HepG2 (cell line): ENCODE measurements around the gene C1orf115. TPM values are rescaled to one million over a fixed set of nuclear protein-coding genes. Genes with fewer than 3 reads are reported as not detected.

ENCODE experiments used
- ATAC-seq: fragments of 200-7000 bp; cut with Tn5 transposase; 3 replicates; pipeline ENCODE4 v1.9.1; 2020; ENCODE audit warnings: mild to moderate bottlenecking, moderate library complexity
- BruUV-seq: library from RNA; stranded (reverse); fragments of 400-500 nt; replicated peaks from 2 replicates; lab custom pipeline; 2021; lab: Mats Ljungman, UMichigan
- CTCF ChIA-PET: fragments of 300-600 bp; formaldehyde crosslinking; extraction: SDS; loops from one replicate; lab custom pipeline; 2021; ENCODE audit warnings: low total read pairs, inconsistent platforms, low intra/inter-chr PET ratio; lab: Yijun Ruan, JAX
- POLR2A ChIA-PET: fragments of 350-600 bp; sonication (Branson Sonifier 250); formaldehyde crosslinking; loops from one replicate; lab custom pipeline; 2020; ENCODE audit warnings: antibody characterized with exemption, inconsistent platforms; lab: Yijun Ruan, JAX
- DNase-seq: peaks from one replicate; pipeline ENCODE4 v3.0.0-alpha.2; 2015; ENCODE audit warnings: low spot score
- FAIRE-seq: peaks from 3 replicates; lab custom pipeline; 2011; peaks lifted over from hg19 to GRCh38; lab: Jason Lieb, UNC
- H2AFZ ChIP-seq: one replicate; pipeline ENCODE4 v1.6.1; 2011; ENCODE audit warnings: low read length, inconsistent platforms
- H3K27ac ChIP-seq: fragments of 300-600 bp; 3 replicates; pipeline ENCODE4 v1.8.0; 2011; ENCODE audit warnings: mixed run types, mild to moderate bottlenecking, mixed read lengths, low read length, inconsistent platforms; ENCODE audit not compliant: insufficient read depth; ENCODE audit errors: extremely low read length
- H3K27me3 ChIP-seq, 2 experiments: fragments of 200-600 bp in 1 of 2; 2 replicates in 1 of 2; 3 replicates in 1 of 2; pipeline versions ENCODE4 v1.6.0 to v1.8.0; 2011; ENCODE audit warnings: low read length in 2 of 2, mild to moderate bottlenecking in 2 of 2, moderate library complexity in 2 of 2, inconsistent platforms in 1 of 2; ENCODE audit not compliant: insufficient read depth in 2 of 2, control insufficient read depth in 1 of 2
- H3K36me3 ChIP-seq, 2 experiments: fragments of 200-600 bp in 1 of 2; replicated peaks in 1 of 2; 2 replicates in 1 of 2; 3 replicates in 1 of 2; pipeline versions ENCODE4 v1.5.1 to v1.8.0; 2011; ENCODE audit warnings: low read length in 2 of 2, inconsistent platforms in 1 of 2; ENCODE audit not compliant: insufficient read depth in 2 of 2, control insufficient read depth in 1 of 2
- H3K4me1 ChIP-seq: 2 replicates; pipeline ENCODE4 v1.5.1; 2012; ENCODE audit warnings: low read length, inconsistent platforms; ENCODE audit not compliant: insufficient read depth
- H3K4me2 ChIP-seq: 2 replicates; pipeline ENCODE4 v1.6.0; 2011; ENCODE audit warnings: low read depth, low read length, inconsistent platforms
- H3K4me3 ChIP-seq, 3 experiments: fragments of 200-600 bp in 1 of 3; sonication (generic), shearing (Covaris generic) in 1 of 3; replicated peaks in 1 of 3; 2 replicates each; pipeline ENCODE4 v1.5.1; 2011 to 2016; ENCODE audit warnings: low read length in 3 of 3, inconsistent platforms in 2 of 3, low read depth in 2 of 3, mild to moderate bottlenecking in 2 of 3, control low read depth in 1 of 3, mixed read lengths in 1 of 3; ENCODE audit not compliant: insufficient read depth in 1 of 3
- H3K79me2 ChIP-seq: one replicate; pipeline ENCODE4 v1.6.1; 2011; ENCODE audit warnings: low read length, inconsistent platforms; ENCODE audit not compliant: insufficient read depth
- H3K9ac ChIP-seq: 2 replicates; pipeline ENCODE4 v1.6.0; 2011; ENCODE audit warnings: mild to moderate bottlenecking, low read depth, low read length, inconsistent platforms; ENCODE audit not compliant: insufficient read depth
- H3K9me3 ChIP-seq: 2 replicates; pipeline ENCODE4 v1.5.1; 2012; ENCODE audit warnings: mild to moderate bottlenecking, low read length
- H4K20me1 ChIP-seq: 2 replicates; pipeline ENCODE4 v1.6.0; 2011; ENCODE audit warnings: inconsistent platforms, mild to moderate bottlenecking, low read length, moderate library complexity; ENCODE audit not compliant: insufficient read depth
- CBX1 ChIP-seq: IDR thresholded peaks from one replicate; pipeline ENCODE4 v1.6.1; 2016; ENCODE audit warnings: antibody characterized with exemption, low read depth
- HOXA7 ChIP-seq: sonication (generic); formaldehyde crosslinking; IDR thresholded peaks from 2 replicates; pipeline ENCODE4 v1.8.1; 2022; ENCODE audit warnings: mild to moderate bottlenecking, missing genetic modification reagents, moderate library complexity
- MEF2D ChIP-seq: sonication (generic); formaldehyde crosslinking; IDR thresholded peaks from 2 replicates; pipeline ENCODE4 v1.5.1; 2020; ENCODE audit warnings: mild to moderate bottlenecking, missing genetic modification reagents
- SNRNP70 ChIP-seq: fragments of 200-400 bp; formaldehyde crosslinking; IDR thresholded peaks from 2 replicates; pipeline ENCODE4 v1.6.1; 2017; ENCODE audit warnings: mild to moderate bottlenecking, low read depth, low read length, moderate library complexity
- THYN1 ChIP-seq: sonication (generic); formaldehyde crosslinking; IDR thresholded peaks from 2 replicates; pipeline ENCODE4 v1.8.1; 2023; ENCODE audit warnings: low read depth, mild to moderate bottlenecking, moderate library complexity, missing genetic modification reagents, borderline replicate concordance
- ZBTB39 ChIP-seq: sonication (generic); formaldehyde crosslinking; IDR thresholded peaks from 2 replicates; pipeline ENCODE4 v1.5.0; 2020; ENCODE audit warnings: missing genetic modification reagents
- ZNF580 ChIP-seq: IDR thresholded peaks from 2 replicates; pipeline ENCODE4 v1.6.1; 2016; ENCODE audit warnings: low read depth, borderline replicate concordance
- ZNF841 ChIP-seq: sonication (generic); formaldehyde crosslinking; IDR thresholded peaks from 2 replicates; pipeline ENCODE4 v1.8.1; 2023; ENCODE audit warnings: missing genetic modification reagents, borderline replicate concordance
- ZSCAN5A ChIP-seq: sonication (generic); formaldehyde crosslinking; IDR thresholded peaks from 2 replicates; pipeline ENCODE4 v1.8.0; 2022; ENCODE audit warnings: mild to moderate bottlenecking, missing genetic modification reagents, borderline replicate concordance
- WGBS: methylation state at CpG from one replicate; pipeline ENCODE4 v1.1.6; 2017; ENCODE audit warnings: low lambda C conversion rate; 5-methylcytosine and 5-hydroxymethylcytosine counted together
- in situ Hi-C: cut with HindIII; loops from 2 replicates; pipeline ENCODE4 v1.10.0; 2017; ENCODE audit warnings: low pct_unique_long_range_greater_than_20kb; ENCODE audit not compliant: extremely low pct_ligation_motif_present
- intact Hi-C: fragments of 100-400 bp; cut with micrococcal nuclease; formaldehyde crosslinking; loops from one replicate; pipeline ENCODE4 v1.10.0; 2022; ENCODE audit not compliant: unreplicated experiment
- polyA plus RNA-seq, 8 experiments: library from polyadenylated mRNA; depleted of rRNA in 3 of 8; stranded (reverse) in 7 of 8; unstranded in 1 of 8; fragments of >200 nt; fragmentation: Illumina TruSeq in 4 of 8; extraction: Trizol in 4 of 8; gene quantifications; 2 replicates each; pipeline versions ENCODE4 v1.2.1 to v1.2.3, GENCODE V29; 2011 to 2016; ENCODE audit warnings: low read depth in 4 of 8, missing spikeins in 1 of 8, mixed read lengths in 1 of 8; ENCODE audit not compliant: insufficient read depth in 1 of 8
- total RNA-seq, 5 experiments: library from RNA; depleted of rRNA; stranded (reverse); fragments of >200 nt; fragmentation: Illumina TruSeq; extraction: Trizol; gene quantifications; 2 replicates each; pipeline ENCODE4 v1.2.3, GENCODE V29; 2016; ENCODE audit warnings: low read depth in 1 of 5
- TF ChIP-seq, protein P1 (sequence below): sonication (generic); formaldehyde crosslinking; conservative IDR thresholded peaks from 2 replicates; pipeline ENCODE4 v1.4.0; 2020; ENCODE audit warnings: missing genetic modification reagents

C1orf115 gene
- total and polyA plus RNA-seq, 2 of the 13 experiments (the other 11 are each of a cell fraction or from before 2014, with no cell fraction given) = 25.2 to 85.9 TPM

GRCh38 chr1:220746851-220747250 lies 56.7 kb downstream of the C1orf115 start:
- Histone ChIP-seq H2AFZ (no peak overlapping the region), H3K9me3 (no peaks in the 10 kb centered on the region), H3K9ac (no peak overlapping the region), H3K36me3 (no peaks in the 10 kb centered on the region), H4K20me1 (no peaks in the 10 kb centered on the region), H3K27ac (no peak overlapping the region), H3K79me2 (peaks cover 21% of the 10 kb centered on the region), H3K4me3 (peak overlapping the region in 1 of 3 experiments; percentile 79; a peak in 1 of 6 replicates), H3K4me1 (peaks cover 51% of the 10 kb centered on the region), H3K27me3 (peaks cover 0 to 16% of the 10 kb centered on the region in 2 experiments; a peak in 3 of 5 replicates), H3K4me2 (peak overlapping the region; percentile 95; the same call in 1 of the 2 replicates)
- WGBS = 53% methylated on average over 3 of the region's 3 CpGs
- TF ChIP-seq ZBTB39 (CRISPR knock-in tag) (no peak), ZNF580 (CRISPR knock-in tag) (no peak), ZNF841 (no peak), MEF2D (CRISPR knock-in tag) (no peak), SNRNP70 (no peak), THYN1 (CRISPR knock-in tag) (no peak), CBX1 (no peak), ZSCAN5A (CRISPR knock-in tag) (no peak), HOXA7 (CRISPR knock-in tag) (no peak)
- TF ChIP-seq, protein P1, sequence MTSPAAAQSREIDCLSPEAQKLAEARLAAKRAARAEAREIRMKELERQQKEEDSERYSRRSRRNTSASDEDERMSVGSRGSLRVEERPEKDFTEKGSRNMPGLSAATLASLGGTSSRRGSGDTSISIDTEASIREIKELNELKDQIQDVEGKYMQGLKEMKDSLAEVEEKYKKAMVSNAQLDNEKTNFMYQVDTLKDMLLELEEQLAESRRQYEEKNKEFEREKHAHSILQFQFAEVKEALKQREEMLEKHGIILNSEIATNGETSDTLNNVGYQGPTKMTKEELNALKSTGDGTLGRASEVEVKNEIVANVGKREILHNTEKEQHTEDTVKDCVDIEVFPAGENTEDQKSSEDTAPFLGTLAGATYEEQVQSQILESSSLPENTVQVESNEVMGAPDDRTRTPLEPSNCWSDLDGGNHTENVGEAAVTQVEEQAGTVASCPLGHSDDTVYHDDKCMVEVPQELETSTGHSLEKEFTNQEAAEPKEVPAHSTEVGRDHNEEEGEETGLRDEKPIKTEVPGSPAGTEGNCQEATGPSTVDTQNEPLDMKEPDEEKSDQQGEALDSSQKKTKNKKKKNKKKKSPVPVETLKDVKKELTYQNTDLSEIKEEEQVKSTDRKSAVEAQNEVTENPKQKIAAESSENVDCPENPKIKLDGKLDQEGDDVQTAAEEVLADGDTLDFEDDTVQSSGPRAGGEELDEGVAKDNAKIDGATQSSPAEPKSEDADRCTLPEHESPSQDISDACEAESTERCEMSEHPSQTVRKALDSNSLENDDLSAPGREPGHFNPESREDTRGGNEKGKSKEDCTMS (CRISPR knock-in tag) = no peak
- no TSS peak for BruUV-seq
- FAIRE-seq (no peak), ATAC-seq (no peak), DNase-seq (no peak)
- ChIA-PET POLR2A (interaction anchor here (1.8 to 4.5 kb wide), 5 partner anchors 13 to 56 kb away, joined by 9 to 59 read pairs (median 32); partner anchors contain the start of gene MTARC1), CTCF (no interaction called here)
- intact Hi-C loops = no loop called here
- in situ Hi-C loops = no loop called here
